ENCODE data around the gene VAT1L.

- TF ChIP-seq EZH2phosphoT487 (IDR thresholded peaks at IDR 0.05; ENCODE audit: unreplicated experiment) = no peak
- TF ChIP-seq ZNF331 (CRISPR knock-in tag; IDR thresholded peaks at IDR 0.05; ENCODE audit: low read depth) = no peak
- no peak for TF ChIP-seq CTCF (conservative IDR thresholded peaks at IDR 0.05; ENCODE audit: low read depth in 2 of 2)
- no peak for TF ChIP-seq POLR2AphosphoS5 (IDR thresholded peaks at IDR 0.05; ENCODE audit: low read depth)
- TF ChIP-seq EZH2 (IDR thresholded peaks at IDR 0.05; ENCODE audit: low read depth, unreplicated experiment) = no peak
- no peak for TF ChIP-seq REST (IDR thresholded peaks at IDR 0.05; ENCODE audit: unreplicated experiment)
- no peak for TF ChIP-seq ZNF114 (CRISPR knock-in tag; IDR thresholded peaks at IDR 0.05)
- TF ChIP-seq NANOG (IDR thresholded peaks at IDR 0.05; ENCODE audit: borderline replicate concordance) = no peak
- no peak for TF ChIP-seq ETS1 (IDR thresholded peaks at IDR 0.05)
These were observed 139.7 kb downstream of the VAT1L start for GRCh38 chr16:77928096-77928495.

Data from GM23338 (cell line).